HCT116 (cell line): ENCODE results near the gene TANC1. TPM values are rescaled to one million over a fixed set of nuclear protein-coding genes. Genes with fewer than 3 reads are reported as not detected.

Experiments used
- ATAC-seq: fragments of 200-7000 bp; cut with Tn5 transposase; 2 replicates; pipeline ENCODE4 v1.9.1; 2020; ENCODE audit warnings: mild to moderate bottlenecking, moderate library complexity
- BruUV-seq: library from RNA; stranded (reverse); fragments of 400-500 nt; replicated peaks from 2 replicates; lab custom pipeline; 2021; lab: Mats Ljungman, UMichigan
- CTCF ChIA-PET: fragments of 300-600 bp; sonication (Branson Sonifier 250); formaldehyde crosslinking; loops from one replicate; lab custom pipeline; 2021; ENCODE audit warnings: antibody characterized with exemption; lab: Charles Lee
- POLR2A ChIA-PET: fragments of 300-600, 350-600 bp; sonication (Branson Sonifier 250); formaldehyde crosslinking; loops from one replicate; lab custom pipeline; 2021; ENCODE audit warnings: antibody characterized with exemption; lab: Charles Lee
- RAD21 ChIA-PET, 2 experiments: fragments of 300-600 bp; sonication (Branson Sonifier 250); formaldehyde crosslinking; loops; one replicate each; lab custom pipeline; 2023; ENCODE audit warnings: low total read pairs in 2 of 2; ENCODE audit not compliant: uncharacterized antibody in 2 of 2, unreplicated experiment in 2 of 2, low non-redundant PET in 1 of 2; lab: Charles Lee
- DNase-seq: peaks from one replicate; pipeline ENCODE4 v3.0.0-alpha.2; 2010; ENCODE audit warnings: low read depth, low spot score
- H2AFZ ChIP-seq: fragments of 200-600 bp; shearing (Covaris generic), sonication (generic); 2 replicates; pipeline ENCODE4 v1.6.1; 2017; ENCODE audit warnings: low read depth, mixed run types, mixed read lengths, antibody characterized with exemption, low read length; ENCODE audit not compliant: poor library complexity, severe bottlenecking
- H3K27ac ChIP-seq: 2 replicates; pipeline ENCODE4 v1.5.1; 2012; ENCODE audit warnings: low read depth, low read length
- H3K27me3 ChIP-seq: fragments of 200-600 bp; sonication (generic); 2 replicates; pipeline ENCODE4 v1.6.1; 2016; ENCODE audit warnings: mixed run types, low read length, mixed read lengths; ENCODE audit not compliant: insufficient read depth
- H3K36me3 ChIP-seq, 2 experiments: fragments of 200-500 bp in 1 of 2; fragments of 200-600 bp in 1 of 2; sonication (Bioruptor generic) in 1 of 2; sonication (generic) in 1 of 2; 2 replicates each; pipeline versions ENCODE4 v1.5.1 to v1.6.1; 2014 to 2016; ENCODE audit warnings: low read length in 2 of 2, inconsistent platforms in 1 of 2, mixed read lengths in 1 of 2, mixed run types in 1 of 2; ENCODE audit not compliant: insufficient read depth in 2 of 2, control insufficient read depth in 1 of 2
- H3K4me1 ChIP-seq, 2 experiments: fragments of 200-600 bp in 1 of 2; sonication (generic) in 1 of 2; 2 replicates each; pipeline versions ENCODE4 v1.5.1 to v1.6.1; 2012 to 2017; ENCODE audit warnings: low read length in 2 of 2, inconsistent platforms in 1 of 2, mild to moderate bottlenecking in 1 of 2, mixed read lengths in 1 of 2, mixed run types in 1 of 2, moderate library complexity in 1 of 2; ENCODE audit not compliant: insufficient read depth in 2 of 2, control insufficient read depth in 1 of 2
- H3K4me2 ChIP-seq: fragments of 200-600 bp; sonication (generic); 2 replicates; pipeline ENCODE4 v1.6.1; 2017; ENCODE audit warnings: mixed run types, low read length, mixed read lengths
- H3K4me3 ChIP-seq, 2 experiments: fragments of 200-600 bp in 1 of 2; sonication (generic) in 1 of 2; replicated peaks in 1 of 2; 2 replicates each; pipeline ENCODE4 v1.5.1; 2011 to 2016; ENCODE audit warnings: low read length in 2 of 2, control low read depth in 1 of 2, low read depth in 1 of 2, mild to moderate bottlenecking in 1 of 2, mixed read lengths in 1 of 2, mixed run types in 1 of 2
- H3K79me2 ChIP-seq: fragments of 200-600 bp; sonication (generic); 2 replicates; pipeline ENCODE4 v1.6.1; 2017; ENCODE audit warnings: mild to moderate bottlenecking, mixed run types, low read length, moderate library complexity, mixed read lengths; ENCODE audit not compliant: insufficient read depth
- H3K9ac ChIP-seq: fragments of 200-600 bp; sonication (generic); 2 replicates; pipeline ENCODE4 v1.6.1; 2016; ENCODE audit warnings: low read length, mixed read lengths
- H3K9me2 ChIP-seq: fragments of 200-600 bp; sonication (generic), shearing (Covaris generic); 2 replicates; pipeline ENCODE4 v1.6.1; 2017; ENCODE audit warnings: mixed run types, mild to moderate bottlenecking, moderate library complexity; ENCODE audit not compliant: insufficient read depth
- H3K9me3 ChIP-seq, 2 experiments: fragments of 200-500 bp in 1 of 2; fragments of 200-600 bp in 1 of 2; sonication (Bioruptor generic) in 1 of 2; sonication (generic) in 1 of 2; 2 replicates each; pipeline ENCODE4 v1.6.1; 2014 to 2017; ENCODE audit warnings: low read length in 2 of 2, mixed read lengths in 2 of 2, inconsistent platforms in 1 of 2, low read depth in 1 of 2, mild to moderate bottlenecking in 1 of 2, mixed run types in 1 of 2, moderate library complexity in 1 of 2; ENCODE audit not compliant: control insufficient read depth in 1 of 2, insufficient read depth in 1 of 2
- H4K20me1 ChIP-seq: fragments of 200-600 bp; sonication (generic), shearing (Covaris generic); 2 replicates; pipeline ENCODE4 v1.6.1; 2017; ENCODE audit warnings: mixed run types, mild to moderate bottlenecking, moderate library complexity; ENCODE audit not compliant: insufficient read depth
- CBX3 ChIP-seq: IDR thresholded peaks from 2 replicates; pipeline ENCODE4 v1.6.1; 2012; ENCODE audit warnings: low read depth
- CTCF ChIP-seq, 3 experiments: fragments of 200-600 bp in 1 of 3; sonication (generic) in 1 of 3; IDR thresholded peaks in 2 of 3; conservative IDR thresholded peaks in 1 of 3; 2 replicates each; pipeline ENCODE4 v1.5.1; 2012 to 2017; ENCODE audit warnings: low read depth in 2 of 3, low read length in 2 of 3, antibody characterized with exemption in 1 of 3, borderline replicate concordance in 1 of 3, control low read depth in 1 of 3, mild to moderate bottlenecking in 1 of 3, mixed read lengths in 1 of 3, mixed run types in 1 of 3, moderate library complexity in 1 of 3; ENCODE audit not compliant: insufficient read depth in 1 of 3
- ELF1 ChIP-seq: IDR thresholded peaks from 2 replicates; pipeline ENCODE4 v1.6.1; 2012; ENCODE audit warnings: low read depth, borderline replicate concordance
- EZH2 ChIP-seq: fragments of 200-600 bp; sonication (generic); IDR thresholded peaks from 2 replicates; pipeline ENCODE4 v1.6.1; 2017; ENCODE audit warnings: antibody characterized with exemption, mixed run types
- EZH2phosphoT487 ChIP-seq: fragments of 200-600 bp; IDR thresholded peaks from 2 replicates; pipeline ENCODE4 v1.6.1; 2018; ENCODE audit warnings: antibody characterized with exemption, borderline replicate concordance
- FOSL1 ChIP-seq: IDR thresholded peaks from 2 replicates; pipeline ENCODE4 v1.6.1; 2012; ENCODE audit warnings: low read depth
- JUND ChIP-seq: IDR thresholded peaks from 2 replicates; pipeline ENCODE4 v1.6.1; 2012
- MAX ChIP-seq: IDR thresholded peaks from 2 replicates; pipeline ENCODE4 v1.6.1; 2012
- POLR2AphosphoS5 ChIP-seq: IDR thresholded peaks from 2 replicates; pipeline ENCODE4 v1.6.1; 2011; ENCODE audit warnings: mild to moderate bottlenecking, low read depth, low read length, moderate library complexity
- RAD21 ChIP-seq: IDR thresholded peaks from 2 replicates; pipeline ENCODE4 v1.6.1; 2012; ENCODE audit warnings: low read depth, mild to moderate bottlenecking
- REST ChIP-seq: IDR thresholded peaks from 2 replicates; pipeline ENCODE4 v1.6.1; 2012; ENCODE audit warnings: low read depth
- SIN3A ChIP-seq: IDR thresholded peaks from 2 replicates; pipeline ENCODE4 v1.6.1; 2012; ENCODE audit warnings: low read depth
- intact Hi-C: fragments of 100-400 bp; cut with micrococcal nuclease; formaldehyde crosslinking; loops from 2 replicates; pipeline ENCODE4 v1.10.0; 2022
- total RNA-seq: library from RNA; stranded (reverse); gene quantifications from one replicate; pipeline ENCODE4 v1.2.1, GENCODE V29; 2021; ENCODE audit not compliant: unreplicated experiment

Gene TANC1
- total RNA-seq, 1 experiment from 2014 or later = 15.1 TPM

GRCh38 chr2:159188449-159188848, 220.0 kb downstream of the TANC1 start:
- no peak overlapping the region for H3K4me2 ChIP-seq
- RAD21 ChIA-PET = no interaction called here
- H3K27ac ChIP-seq = no peak overlapping the region
- H3K9ac ChIP-seq = no peak overlapping the region
- H3K4me1 ChIP-seq = no peaks in the 10 kb centered on the region
- H4K20me1 ChIP-seq = no peaks in the 10 kb centered on the region
- no TSS peak for BruUV-seq
- no peak for DNase-seq
- H2AFZ ChIP-seq = no peak overlapping the region
- CTCF ChIA-PET = interaction anchor here (0.5 kb wide), 1 partner anchor 1593 kb away, joined by 5 read pairs; no protein-coding TSS in a partner anchor
- H3K9me3 ChIP-seq = no peaks in the 10 kb centered on the region
- intact Hi-C loops = no loop called here
- no peaks in the 10 kb centered on the region for H3K79me2 ChIP-seq
- POLR2A ChIA-PET = no interaction called here
- no peaks in the 10 kb centered on the region for H3K27me3 ChIP-seq
- H3K9me2 ChIP-seq = no peaks in the 10 kb centered on the region
- no peaks in the 10 kb centered on the region for H3K36me3 ChIP-seq
- H3K4me3 ChIP-seq = no peak overlapping the region
- TF ChIP-seq FOSL1 = no peak
- TF ChIP-seq EZH2phosphoT487 = no peak
- no peak for TF ChIP-seq SIN3A
- ATAC-seq = no peak

GRCh38 chr2:159192371-159192918, 224.0 kb downstream of the TANC1 start:
- RAD21 ChIA-PET = no interaction called here
- H3K9ac ChIP-seq = no peak overlapping the region
- no peaks in the 10 kb centered on the region for H3K9me2 ChIP-seq
- H3K27ac ChIP-seq = no peak overlapping the region
- TF ChIP-seq EZH2 (no peak), RAD21 (no peak), CTCF (IDR thresholded peaks at IDR 0.05 in 2 of 3, conservative IDR thresholded peaks at IDR 0.05 in 1 of 3; ENCODE audit: borderline replicate concordance in 1 of 3, insufficient read depth in 1 of 3, low read depth in 2 of 3, low read length in 2 of 3) (no peak), POLR2AphosphoS5 (no peak), FOSL1 (no peak), JUND (no peak), MAX (no peak), ELF1 (no peak), REST (no peak), CBX3 (no peak), EZH2phosphoT487 (no peak)
- ATAC-seq (no peak), DNase-seq (no peak)
- CTCF ChIA-PET = no interaction called here
- intact Hi-C loops = no loop called here
- no peaks in the 10 kb centered on the region for H3K9me3 ChIP-seq
- no peak overlapping the region for H3K4me2 ChIP-seq
- BruUV-seq = no TSS peak
- H3K4me1 ChIP-seq = no peaks in the 10 kb centered on the region
- H4K20me1 ChIP-seq = no peaks in the 10 kb centered on the region
- POLR2A ChIA-PET = no interaction called here
- peaks cover 4 to 5% of the 10 kb centered on the region in 2 experiments; a peak in 2 of 4 replicates for H3K36me3 ChIP-seq
- H3K27me3 ChIP-seq = no peaks in the 10 kb centered on the region
- H3K79me2 ChIP-seq = no peaks in the 10 kb centered on the region
- no peak overlapping the region for H2AFZ ChIP-seq
- H3K4me3 ChIP-seq = no peak overlapping the region
